Transverse colon (tissue), 4 donors: Measurements from ENCODE around the gene NAV3. TPM values are rescaled to one million over a fixed set of nuclear protein-coding genes. Genes with fewer than 3 reads are reported as not detected.

Experiments
- DNase-seq: peaks from one replicate; pipeline ENCODE4 v3.0.0-alpha.2; 2019
- H3K27ac ChIP-seq, 4 donors: fragments of 200-600 bp; sonication (generic); 2 replicates each; pipeline ENCODE4 v1.5.1; 2016 to 2018; ENCODE audit warnings: inconsistent platforms in 4 of 4
- H3K27me3 ChIP-seq: fragments of 200-600 bp; sonication (generic); 2 replicates; pipeline ENCODE4 v1.5.1; 2017; ENCODE audit warnings: inconsistent platforms
- H3K36me3 ChIP-seq, 4 donors: fragments of 200-600 bp; sonication (generic); 2 replicates each; pipeline ENCODE4 v1.5.1; 2017 to 2019; ENCODE audit warnings: inconsistent platforms in 4 of 4
- H3K4me1 ChIP-seq, 4 donors: fragments of 200-600 bp; sonication (generic); 2 replicates each; pipeline ENCODE4 v1.5.1; 2017 to 2020; ENCODE audit warnings: inconsistent platforms in 4 of 4
- H3K4me3 ChIP-seq, 4 donors: fragments of 200-600 bp; sonication (generic); 1 replicate in 1 of 4; 2 replicates in 3 of 4; pipeline versions ENCODE4 v1.5.1 to v1.6.1; 2017 to 2019; ENCODE audit warnings: inconsistent platforms in 4 of 4
- H3K9me3 ChIP-seq, 2 donors: fragments of 200-600 bp; sonication (generic); 2 replicates each; pipeline ENCODE4 v1.5.1; 2017 to 2019; ENCODE audit warnings: inconsistent platforms in 2 of 2
- CTCF ChIP-seq, 5 experiments: fragments of 200-600 bp in 3 of 5; fragments of 450-650 bp in 2 of 5; sonication (generic) in 3 of 5; IDR thresholded peaks; 1 replicate in 2 of 5; 2 replicates in 3 of 5; pipeline ENCODE4 v1.5.1; 2016 to 2017; ENCODE audit warnings: antibody characterized with exemption in 5 of 5, inconsistent platforms in 3 of 5, mild to moderate bottlenecking in 2 of 5, moderate library complexity in 1 of 5
- EP300 ChIP-seq: sonication (generic); formaldehyde crosslinking; IDR thresholded peaks from one replicate; pipeline ENCODE4 v1.6.1; 2017; ENCODE audit warnings: antibody characterized with exemption, low read depth
- POLR2A ChIP-seq: fragments of 450-650 bp; IDR thresholded peaks from one replicate; pipeline ENCODE4 v1.6.1; 2016; ENCODE audit warnings: antibody characterized with exemption, mild to moderate bottlenecking, moderate library complexity
- POLR2AphosphoS5 ChIP-seq, 3 donors: sonication (generic); formaldehyde crosslinking; IDR thresholded peaks; one replicate each; pipeline ENCODE4 v1.6.1; 2016; ENCODE audit warnings: antibody characterized with exemption in 3 of 3
- WGBS, 2 donors: methylation state at CpG; one replicate each; pipeline ENCODE4 v1.1.5; 2018; ENCODE audit warnings: low coverage in 1 of 2; 5-methylcytosine and 5-hydroxymethylcytosine counted together
- in situ Hi-C, 4 donors: fragments of 200-750 bp; cut with MboI; loops; one replicate each; pipeline versions ENCODE4 v1.15.0 to v1.15.1; 2017; ENCODE audit warnings: low sequenced_read_pairs in 3 of 4, low pct_ligation_motif_present in 1 of 4, low pct_unique_long_range_greater_than_20kb in 1 of 4
- intact Hi-C: fragments of 100-400 bp; cut with DNase I; formaldehyde crosslinking; loops from one replicate; pipeline ENCODE4 v1.15.1; 2023; ENCODE audit warnings: low total_unique reads
- total RNA-seq, 4 donors: library from RNA; depleted of rRNA; stranded (reverse); fragments of >200 nt; gene quantifications; one replicate each; pipeline ENCODE4 v1.1.0, GENCODE V29; 2016

NAV3 gene
- total RNA-seq, 4 donors from 2014 or later: 1.1 to 10.6 (median 3.6) TPM

GRCh38 chr12:77980782-77981181, 150.1 kb downstream of the NAV3 start:
- no peak for DNase-seq
- Histone ChIP-seq H3K27me3 (no peaks in the 10 kb centered on the region), H3K27ac (no peak overlapping the region), H3K4me1 (no peaks in the 10 kb centered on the region), H3K36me3 (no peaks in the 10 kb centered on the region), H3K9me3 (no peaks in the 10 kb centered on the region), H3K4me3 (no peak overlapping the region)
- WGBS, 2 donors: 39 to 55% methylated on average over 2 of the region's 2 CpGs
- intact Hi-C loops (no loop called here), in situ Hi-C loops (no loop called here)
- TF ChIP-seq POLR2AphosphoS5 (IDR thresholded peaks at IDR 0.05) (no peak), CTCF (IDR thresholded peaks at IDR 0.05) (no peak), EP300 (no peak), POLR2A (no peak)

GRCh38 chr12:77983859-77984258, 153.2 kb downstream of the NAV3 start:
- no peaks in the 10 kb centered on the region for H3K27me3 ChIP-seq
- TF ChIP-seq POLR2A (no peak), POLR2AphosphoS5 (IDR thresholded peaks at IDR 0.05) (no peak), EP300 (no peak), CTCF (IDR thresholded peaks at IDR 0.05) (no peak)
- in situ Hi-C loops: no loop called here
- no peak overlapping the region for H3K4me3 ChIP-seq
- H3K27ac ChIP-seq: no peak overlapping the region
- H3K9me3 ChIP-seq: no peaks in the 10 kb centered on the region
- no peak for DNase-seq
- intact Hi-C loops: no loop called here
- no peaks in the 10 kb centered on the region for H3K36me3 ChIP-seq
- no peaks in the 10 kb centered on the region for H3K4me1 ChIP-seq

GRCh38 chr12:77992760-77993159, 162.1 kb downstream of the NAV3 start:
- WGBS, 2 donors: 46 to 49% methylated on average over 1 of the region's 1 CpG
- in situ Hi-C loops: no loop called here
- peaks cover 0 to 3% of the 10 kb centered on the region in 2 donors for H3K9me3 ChIP-seq

GRCh38 chr12:77993658-77994057, 163.0 kb downstream of the NAV3 start:
- in situ Hi-C loops: no loop called here
- H3K27me3 ChIP-seq: no peaks in the 10 kb centered on the region
- H3K27ac ChIP-seq: no peak overlapping the region
- H3K36me3 ChIP-seq: no peaks in the 10 kb centered on the region
- H3K4me3 ChIP-seq: no peak overlapping the region
- intact Hi-C loops: no loop called here
- H3K9me3 ChIP-seq: peaks cover 0 to 3% of the 10 kb centered on the region in 2 donors
- DNase-seq: no peak
- peaks cover 0 to 22% (median 5%) of the 10 kb centered on the region in 4 donors for H3K4me1 ChIP-seq
- TF ChIP-seq POLR2AphosphoS5 (IDR thresholded peaks at IDR 0.05): no peak
- TF ChIP-seq CTCF (IDR thresholded peaks at IDR 0.05): no peak
- no peak for TF ChIP-seq POLR2A
- TF ChIP-seq EP300: no peak
- WGBS, 2 donors: 65 to 84% methylated on average over 4 of the region's 4 CpGs

More at GRCh38 chr12:77992760-77993159, 162.1 kb downstream of the NAV3 start:
- no peaks in the 10 kb centered on the region for H3K27me3 ChIP-seq
- no peak for DNase-seq
- intact Hi-C loops: no loop called here
- H3K27ac ChIP-seq: peak overlapping the region in 2 of 4 donors; percentile 19 to 42
- TF ChIP-seq POLR2AphosphoS5 (IDR thresholded peaks at IDR 0.05) (no peak), EP300 (no peak), CTCF (IDR thresholded peaks at IDR 0.05) (no peak), POLR2A (no peak)
- no peak overlapping the region for H3K4me3 ChIP-seq
- peaks cover 0 to 15% (median 5%) of the 10 kb centered on the region in 4 donors for H3K4me1 ChIP-seq
- no peaks in the 10 kb centered on the region for H3K36me3 ChIP-seq
